Measurements from ENCODE around the gene ZFP3.

DNA sequence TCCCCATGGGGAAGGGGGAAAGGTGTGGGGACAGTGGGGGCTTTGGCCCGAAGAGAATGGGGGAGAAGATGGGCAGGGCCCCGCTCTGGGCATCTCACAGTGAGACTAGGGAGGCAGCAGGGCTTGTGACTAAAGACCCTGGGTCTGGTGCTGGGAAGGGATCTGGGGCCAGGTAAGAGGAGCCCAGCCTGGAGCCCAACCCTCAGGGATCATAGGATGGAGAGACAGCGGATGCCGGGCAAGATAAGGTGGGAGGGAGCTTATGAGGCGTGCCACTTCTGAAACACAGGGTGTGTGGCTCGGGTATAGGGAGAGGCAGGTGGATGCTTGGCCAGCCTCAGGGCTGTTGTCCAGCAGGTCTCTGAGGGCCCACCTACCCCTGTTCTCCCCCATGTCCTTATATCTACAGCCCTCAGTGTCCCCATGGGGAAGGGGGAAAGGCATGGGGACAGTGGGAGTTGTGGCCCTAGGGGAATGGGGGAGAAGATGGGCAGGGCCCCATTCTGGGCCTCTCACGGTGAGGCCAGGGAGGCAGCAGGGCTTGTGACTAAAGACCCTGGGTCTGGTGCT, 53.0 kb downstream of the ZFP3 start:
- TF ChIP-seq ETS1 (IDR thresholded peaks at IDR 0.05), result no peak
- no peak for TF ChIP-seq CTCF (conservative IDR thresholded peaks at IDR 0.05; ENCODE audit: low read depth in 2 of 2)
- TF ChIP-seq EZH2 (IDR thresholded peaks at IDR 0.05; ENCODE audit: low read depth, unreplicated experiment), result no peak
- TF ChIP-seq, protein P1, sequence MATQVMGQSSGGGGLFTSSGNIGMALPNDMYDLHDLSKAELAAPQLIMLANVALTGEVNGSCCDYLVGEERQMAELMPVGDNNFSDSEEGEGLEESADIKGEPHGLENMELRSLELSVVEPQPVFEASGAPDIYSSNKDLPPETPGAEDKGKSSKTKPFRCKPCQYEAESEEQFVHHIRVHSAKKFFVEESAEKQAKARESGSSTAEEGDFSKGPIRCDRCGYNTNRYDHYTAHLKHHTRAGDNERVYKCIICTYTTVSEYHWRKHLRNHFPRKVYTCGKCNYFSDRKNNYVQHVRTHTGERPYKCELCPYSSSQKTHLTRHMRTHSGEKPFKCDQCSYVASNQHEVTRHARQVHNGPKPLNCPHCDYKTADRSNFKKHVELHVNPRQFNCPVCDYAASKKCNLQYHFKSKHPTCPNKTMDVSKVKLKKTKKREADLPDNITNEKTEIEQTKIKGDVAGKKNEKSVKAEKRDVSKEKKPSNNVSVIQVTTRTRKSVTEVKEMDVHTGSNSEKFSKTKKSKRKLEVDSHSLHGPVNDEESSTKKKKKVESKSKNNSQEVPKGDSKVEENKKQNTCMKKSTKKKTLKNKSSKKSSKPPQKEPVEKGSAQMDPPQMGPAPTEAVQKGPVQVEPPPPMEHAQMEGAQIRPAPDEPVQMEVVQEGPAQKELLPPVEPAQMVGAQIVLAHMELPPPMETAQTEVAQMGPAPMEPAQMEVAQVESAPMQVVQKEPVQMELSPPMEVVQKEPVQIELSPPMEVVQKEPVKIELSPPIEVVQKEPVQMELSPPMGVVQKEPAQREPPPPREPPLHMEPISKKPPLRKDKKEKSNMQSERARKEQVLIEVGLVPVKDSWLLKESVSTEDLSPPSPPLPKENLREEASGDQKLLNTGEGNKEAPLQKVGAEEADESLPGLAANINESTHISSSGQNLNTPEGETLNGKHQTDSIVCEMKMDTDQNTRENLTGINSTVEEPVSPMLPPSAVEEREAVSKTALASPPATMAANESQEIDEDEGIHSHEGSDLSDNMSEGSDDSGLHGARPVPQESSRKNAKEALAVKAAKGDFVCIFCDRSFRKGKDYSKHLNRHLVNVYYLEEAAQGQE (IDR thresholded peaks at IDR 0.05; ENCODE audit: unreplicated experiment), result no peak
- TF ChIP-seq JUNB (IDR thresholded peaks at IDR 0.05; ENCODE audit: unreplicated experiment), result no peak

Measured in GM23338 (cell line).